Measurements from ENCODE around the gene DEPDC4.

DEPDC4 gene

DNA sequence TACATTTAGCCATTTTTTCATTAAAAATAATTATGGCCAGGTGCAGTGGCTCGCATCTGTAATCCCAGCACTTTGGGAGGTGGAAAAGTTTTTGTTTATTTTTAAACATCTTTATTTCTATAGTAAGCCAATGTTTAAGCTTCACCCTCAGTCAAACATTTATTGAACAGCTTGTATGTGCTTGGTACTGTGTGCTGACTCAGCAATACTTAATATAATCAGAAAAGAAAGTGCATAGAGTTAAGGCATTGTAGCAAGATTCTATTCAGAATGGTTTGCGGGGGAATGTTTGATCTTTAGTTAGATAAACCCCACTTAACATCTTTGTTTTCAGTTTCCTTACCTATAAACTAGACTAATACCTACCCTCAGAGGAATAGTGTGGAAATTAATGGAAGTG is 55.2 kb downstream of the DEPDC4 start:
- Histone ChIP-seq H3K4me1 (ENCODE audit: insufficient read depth, low read length) (no peaks in the 10 kb centered on the region), H3K36me3 (ENCODE audit: insufficient read depth, low read length) (peaks cover 93% of the 10 kb centered on the region), H3K27ac (ENCODE audit: low read depth, low read length) (no peak overlapping the region), H3K27me3 (ENCODE audit: insufficient read depth, low read length) (no peaks in the 10 kb centered on the region), H3K9ac (ENCODE audit: low read depth, low read length) (no peak overlapping the region), H3K9me3 (ENCODE audit: insufficient read depth, low read depth, low read length) (no peaks in the 10 kb centered on the region), H3K4me3 (ENCODE audit: low read length) (no peak overlapping the region)
- WGBS = no CpG with 5 or more reads among the region's 2 CpGs

DNA sequence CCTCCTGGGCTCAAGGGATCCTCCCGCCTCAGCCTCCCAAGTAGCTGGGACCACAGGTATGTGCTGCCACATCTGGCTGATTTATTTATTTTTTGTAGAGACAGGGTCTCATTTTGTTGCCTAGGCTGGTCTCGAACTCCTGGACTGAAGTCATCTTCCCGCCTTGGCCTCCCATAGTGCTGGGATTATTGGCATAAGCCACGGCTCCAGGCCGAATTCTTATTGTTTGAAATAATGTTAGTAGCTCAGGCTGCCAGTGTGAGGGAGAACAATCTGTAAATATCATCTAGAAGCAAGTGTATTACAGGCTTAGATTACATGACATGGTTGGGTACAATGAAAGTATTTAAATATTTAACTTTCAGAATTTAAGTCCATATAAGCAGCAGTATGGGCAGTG is 58.0 kb downstream of the DEPDC4 start:
- Histone ChIP-seq H3K4me3 (ENCODE audit: low read length) (no peak overlapping the region), H3K9ac (ENCODE audit: low read depth, low read length) (no peak overlapping the region), H3K27ac (ENCODE audit: low read depth, low read length) (no peak overlapping the region), H3K27me3 (ENCODE audit: insufficient read depth, low read length) (no peaks in the 10 kb centered on the region), H3K4me1 (ENCODE audit: insufficient read depth, low read length) (no peaks in the 10 kb centered on the region), H3K9me3 (ENCODE audit: insufficient read depth, low read depth, low read length) (no peaks in the 10 kb centered on the region), H3K36me3 (ENCODE audit: insufficient read depth, low read length) (peaks cover 82% of the 10 kb centered on the region)
- 96% methylated on average over 5 of the region's 5 CpGs for WGBS

- Histone ChIP-seq H3K4me1 (ENCODE audit: insufficient read depth, low read length) (no peaks in the 10 kb centered on the region), H3K4me3 (ENCODE audit: low read length) (no peak overlapping the region), H3K9me3 (ENCODE audit: insufficient read depth, low read depth, low read length) (no peaks in the 10 kb centered on the region), H3K27ac (ENCODE audit: low read depth, low read length) (no peak overlapping the region), H3K9ac (ENCODE audit: low read depth, low read length) (no peak overlapping the region), H3K27me3 (ENCODE audit: insufficient read depth, low read length) (no peaks in the 10 kb centered on the region), H3K36me3 (ENCODE audit: insufficient read depth, low read length) (peaks cover 69% of the 10 kb centered on the region)
- no CpG with 5 or more reads among the region's 2 CpGs for WGBS
Observed at GRCh38 chr12:100207311-100207710, 59.6 kb downstream of the DEPDC4 start.

- Histone ChIP-seq H3K9me3 (ENCODE audit: insufficient read depth, low read depth, low read length) (no peaks in the 10 kb centered on the region), H3K27ac (ENCODE audit: low read depth, low read length) (no peak overlapping the region), H3K4me1 (ENCODE audit: insufficient read depth, low read length) (peaks cover 5% of the 10 kb centered on the region; the same call in 1 of the 2 replicates), H3K4me3 (ENCODE audit: low read length) (peak overlapping the region; percentile 75), H3K36me3 (ENCODE audit: insufficient read depth, low read length) (peaks cover 20% of the 10 kb centered on the region), H3K27me3 (ENCODE audit: insufficient read depth, low read length) (no peaks in the 10 kb centered on the region), H3K9ac (ENCODE audit: low read depth, low read length) (peak overlapping the region; percentile 55; the same call in 1 of the 2 replicates)
- 92% methylated on average over 23 of the region's 24 CpGs for WGBS
Observed at GRCh38 chr12:100201604-100202423, 65.1 kb downstream of the DEPDC4 start.

GRCh38 chr12:100200463-100201181 is 66.3 kb downstream of the DEPDC4 start, which contains the start of gene ACTR6:
Gene ACTR6 (plus strand): TSS chr12:100200815. CDS start chr12:100200852, 37 bp downstream.
- H3K36me3 ChIP-seq (ENCODE audit: insufficient read depth, low read length) = peaks cover 18% of the 10 kb centered on the region
- peaks cover 5% of the 10 kb centered on the region; the same call in 1 of the 2 replicates for H3K4me1 ChIP-seq (ENCODE audit: insufficient read depth, low read length)
- peak within 1 kb of the TSS; percentile 50 for H3K27ac ChIP-seq (ENCODE audit: low read depth, low read length)
- H3K9ac ChIP-seq (ENCODE audit: low read depth, low read length) = peak within 1 kb of the TSS; percentile 84
- H3K9me3 ChIP-seq (ENCODE audit: insufficient read depth, low read depth, low read length) = no peaks in the 10 kb centered on the region
- no peaks in the 10 kb centered on the region for H3K27me3 ChIP-seq (ENCODE audit: insufficient read depth, low read length)
- whole genome bisulfite sequencing = under 1% methylated on average over 38 of the region's 38 CpGs
- H3K4me3 ChIP-seq (ENCODE audit: low read length) = peak within 1 kb of the TSS; percentile 75

DNA sequence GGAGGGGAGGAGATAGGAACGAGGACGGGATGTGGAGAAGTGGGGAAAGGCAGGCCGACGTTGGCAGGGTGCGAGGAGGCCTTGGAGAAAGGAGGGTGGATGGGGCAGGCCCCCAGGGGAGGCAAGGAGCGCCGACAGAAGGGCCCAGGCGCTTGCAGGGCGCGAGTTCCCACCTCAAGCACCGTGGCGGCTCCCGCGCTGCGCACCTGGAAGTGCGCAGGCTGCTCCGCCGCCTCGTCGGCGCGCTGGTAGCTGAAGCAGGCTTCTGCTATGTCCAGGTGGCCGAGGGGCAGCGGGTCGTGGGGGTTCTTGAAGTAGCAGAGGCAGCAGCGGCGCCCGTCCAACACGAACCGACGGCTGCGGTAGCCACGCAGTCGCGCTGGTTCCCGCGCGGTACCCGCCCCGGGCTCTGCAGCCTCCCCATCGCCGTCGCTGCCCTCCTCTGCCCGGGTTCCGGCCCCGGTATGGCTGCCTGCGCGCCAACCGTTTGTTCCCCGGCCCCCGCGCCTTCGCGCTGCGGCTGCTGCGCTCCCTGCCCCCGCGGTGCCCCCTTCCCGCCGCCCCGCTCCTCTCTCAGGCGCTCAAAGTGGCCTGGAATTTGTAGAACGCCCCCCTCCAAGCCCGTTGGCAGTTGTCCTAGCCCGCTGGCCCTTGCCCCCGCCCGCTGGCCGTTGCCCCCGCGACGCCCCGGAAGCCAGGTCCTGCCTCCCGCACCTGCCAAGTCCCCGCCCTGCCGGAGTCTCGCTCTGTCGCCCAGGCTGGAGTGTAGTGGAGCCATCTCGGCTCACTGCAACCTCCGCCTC is 67.3 kb downstream of the DEPDC4 start:
- peak overlapping the region; percentile 84 for H3K9ac ChIP-seq (ENCODE audit: low read depth, low read length)
- H3K4me1 ChIP-seq (ENCODE audit: insufficient read depth, low read length) = peaks cover 5% of the 10 kb centered on the region; the same call in 1 of the 2 replicates
- H3K4me3 ChIP-seq (ENCODE audit: low read length) = peak overlapping the region; percentile 75
- H3K27me3 ChIP-seq (ENCODE audit: insufficient read depth, low read length) = no peaks in the 10 kb centered on the region
- WGBS = under 1% methylated on average over 79 of the region's 79 CpGs
- H3K36me3 ChIP-seq (ENCODE audit: insufficient read depth, low read length) = peaks cover 19% of the 10 kb centered on the region
- no peaks in the 10 kb centered on the region for H3K9me3 ChIP-seq (ENCODE audit: insufficient read depth, low read depth, low read length)
- H3K27ac ChIP-seq (ENCODE audit: low read depth, low read length) = peak overlapping the region; percentile 46; the same call in 1 of the 2 replicates

GRCh38 chr12:100199023-100199346 is 67.9 kb downstream of the DEPDC4 start:
- Histone ChIP-seq H3K9me3 (ENCODE audit: insufficient read depth, low read depth, low read length) (no peaks in the 10 kb centered on the region), H3K27ac (ENCODE audit: low read depth, low read length) (no peak overlapping the region), H3K4me1 (ENCODE audit: insufficient read depth, low read length) (peaks cover 5% of the 10 kb centered on the region; the same call in 1 of the 2 replicates), H3K36me3 (ENCODE audit: insufficient read depth, low read length) (peaks cover 21% of the 10 kb centered on the region), H3K27me3 (ENCODE audit: insufficient read depth, low read length) (no peaks in the 10 kb centered on the region), H3K9ac (ENCODE audit: low read depth, low read length) (peak overlapping the region; percentile 84), H3K4me3 (ENCODE audit: low read length) (peak overlapping the region; percentile 75)
- 26% methylated on average over 6 of the region's 6 CpGs for WGBS

- Histone ChIP-seq H3K9me3 (ENCODE audit: insufficient read depth, low read depth, low read length) (no peaks in the 10 kb centered on the region), H3K9ac (ENCODE audit: low read depth, low read length) (no peak overlapping the region), H3K27ac (ENCODE audit: low read depth, low read length) (no peak overlapping the region), H3K36me3 (ENCODE audit: insufficient read depth, low read length) (peaks cover 25% of the 10 kb centered on the region), H3K4me3 (ENCODE audit: low read length) (no peak overlapping the region), H3K4me1 (ENCODE audit: insufficient read depth, low read length) (peaks cover 5% of the 10 kb centered on the region; the same call in 1 of the 2 replicates), H3K27me3 (ENCODE audit: insufficient read depth, low read length) (no peaks in the 10 kb centered on the region)
- WGBS = 95% methylated on average over 4 of the region's 4 CpGs
Observed at GRCh38 chr12:100197486-100197885, 69.4 kb downstream of the DEPDC4 start.

DNA sequence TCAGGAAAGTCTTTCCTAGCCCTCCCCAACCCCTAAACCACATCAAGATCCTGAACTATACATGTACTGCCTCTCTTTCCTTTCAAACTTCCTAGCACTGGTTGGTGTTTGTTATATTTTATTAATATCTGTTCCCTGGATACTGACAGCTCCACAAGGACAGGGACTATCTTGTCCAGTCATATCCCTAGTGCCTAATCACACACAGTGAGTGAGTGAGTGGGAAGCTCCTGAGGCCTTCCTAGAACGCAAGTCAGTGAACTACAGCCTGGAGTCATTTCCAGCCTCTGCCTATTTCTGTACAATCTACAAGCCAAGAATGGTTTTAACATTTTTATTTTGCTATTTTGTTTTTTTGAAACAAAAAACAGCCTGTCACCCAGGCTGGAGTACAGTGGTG is 73.8 kb downstream of the DEPDC4 start:
- no peaks in the 10 kb centered on the region for H3K9me3 ChIP-seq (ENCODE audit: insufficient read depth, low read depth, low read length)
- H3K4me1 ChIP-seq (ENCODE audit: insufficient read depth, low read length) = no peaks in the 10 kb centered on the region
- H3K4me3 ChIP-seq (ENCODE audit: low read length) = no peak overlapping the region
- peaks cover 35% of the 10 kb centered on the region for H3K36me3 ChIP-seq (ENCODE audit: insufficient read depth, low read length)
- H3K9ac ChIP-seq (ENCODE audit: low read depth, low read length) = no peak overlapping the region
- 100% methylated on average over 1 of the region's 1 CpG for WGBS
- H3K27ac ChIP-seq (ENCODE audit: low read depth, low read length) = no peak overlapping the region
- no peaks in the 10 kb centered on the region for H3K27me3 ChIP-seq (ENCODE audit: insufficient read depth, low read length)

All from HUES64 (cell line).